Measurements from ENCODE around the gene TSPAN32. TPM values are rescaled to one million over a fixed set of nuclear protein-coding genes. Genes with fewer than 3 reads are reported as not detected.
"Not testable (repeated sequence)": the region's sequence is repeated elsewhere in the genome, so short reads cannot be mapped to it uniquely, and the experiment has no call there.

The TSPAN32 gene
- total RNA-seq, 2 experiments from 2014 or later = 39.7 to 47.0 TPM

- DNase-seq = no peak
- Mint-ChIP-seq H3K36me3 (ENCODE audit: low read depth) (no peaks in the 10 kb centered on the region), H3K27ac (no peak overlapping the region), H3K27me3 (ENCODE audit: low read depth) (peaks cover 35% of the 10 kb centered on the region), H3K4me3 (no peak overlapping the region), H3K9me3 (ENCODE audit: insufficient read depth) (peaks cover 4% of the 10 kb centered on the region), H3K4me1 (ENCODE audit: low read depth) (no peaks in the 10 kb centered on the region)
- ChIA-PET POLR2A (interaction anchor here (1.5 kb wide), 1 partner anchor 9 kb away, joined by 4 read pairs; no protein-coding TSS in a partner anchor), CTCF (interaction anchor here (1.2 kb wide), 1 partner anchor 94 kb away, joined by 3 read pairs; no protein-coding TSS in a partner anchor)
- no peak for ATAC-seq
Measured at GRCh38 chr11:2325719-2326118, 23.9 kb downstream of the TSPAN32 start.

- DNase-seq (no peak), ATAC-seq (no peak)
- ChIA-PET CTCF (no interaction called here), POLR2A (no interaction called here)
- no peak overlapping the region for H3K4me3 Mint-ChIP-seq
- H3K36me3 Mint-ChIP-seq (ENCODE audit: low read depth) = no peaks in the 10 kb centered on the region
- no peaks in the 10 kb centered on the region for H3K4me1 Mint-ChIP-seq (ENCODE audit: low read depth)
- H3K9me3 Mint-ChIP-seq (ENCODE audit: insufficient read depth) = peaks cover 11% of the 10 kb centered on the region
- H3K27me3 Mint-ChIP-seq (ENCODE audit: low read depth) = peaks cover 26% of the 10 kb centered on the region
- no peak overlapping the region for H3K27ac Mint-ChIP-seq
Measured at GRCh38 chr11:2327032-2327431, 25.2 kb downstream of the TSPAN32 start.

GRCh38 chr11:2328021-2328420 lies 26.2 kb downstream of the TSPAN32 start:
- ChIA-PET CTCF (no interaction called here), POLR2A (no interaction called here)
- Mint-ChIP-seq H3K9me3 (ENCODE audit: insufficient read depth) (peaks cover 11% of the 10 kb centered on the region), H3K27ac (no peak overlapping the region), H3K4me3 (no peak overlapping the region), H3K4me1 (ENCODE audit: low read depth) (no peaks in the 10 kb centered on the region), H3K36me3 (ENCODE audit: low read depth) (no peaks in the 10 kb centered on the region), H3K27me3 (ENCODE audit: low read depth) (peaks cover 17% of the 10 kb centered on the region)
- DNase-seq (no peak), ATAC-seq (no peak)

GRCh38 chr11:2328656-2329354 lies 27.0 kb downstream of the TSPAN32 start:
- Mint-ChIP-seq H3K36me3 (ENCODE audit: low read depth) (no peaks in the 10 kb centered on the region), H3K4me1 (ENCODE audit: low read depth) (no peaks in the 10 kb centered on the region), H3K27me3 (ENCODE audit: low read depth) (peaks cover 9% of the 10 kb centered on the region), H3K27ac (no peak overlapping the region), H3K9me3 (ENCODE audit: insufficient read depth) (peaks cover 11% of the 10 kb centered on the region), H3K4me3 (no peak overlapping the region)
- POLR2A ChIA-PET = no interaction called here
- ATAC-seq (no peak), DNase-seq (no peak)
- CTCF ChIA-PET = interaction anchor here (1.6 to 2.2 kb wide), 2 partner anchors 23 to 25 kb away, joined by 3 to 9 read pairs; no protein-coding TSS in a partner anchor

- ChIA-PET CTCF (interaction anchor here (1.6 to 2.2 kb wide), 2 partner anchors 24 to 26 kb away, joined by 3 to 9 read pairs; no protein-coding TSS in a partner anchor), POLR2A (no interaction called here)
- Mint-ChIP-seq H3K4me1 (ENCODE audit: low read depth) (no peaks in the 10 kb centered on the region), H3K4me3 (no peak overlapping the region), H3K27me3 (ENCODE audit: low read depth) (peaks cover 7% of the 10 kb centered on the region), H3K27ac (no peak overlapping the region), H3K9me3 (ENCODE audit: insufficient read depth) (peaks cover 11% of the 10 kb centered on the region), H3K36me3 (ENCODE audit: low read depth) (no peaks in the 10 kb centered on the region)
- DNase-seq (no peak), ATAC-seq (no peak)
Measured at GRCh38 chr11:2329551-2329950, 27.7 kb downstream of the TSPAN32 start.

- Mint-ChIP-seq H3K4me3 (no peak overlapping the region), H3K9me3 (ENCODE audit: insufficient read depth) (peaks cover 11% of the 10 kb centered on the region), H3K27ac (no peak overlapping the region), H3K4me1 (ENCODE audit: low read depth) (no peaks in the 10 kb centered on the region), H3K36me3 (ENCODE audit: low read depth) (no peaks in the 10 kb centered on the region), H3K27me3 (ENCODE audit: low read depth) (peaks cover 6% of the 10 kb centered on the region)
- DNase-seq (no peak), ATAC-seq (no peak)
- ChIA-PET CTCF (interaction anchor here (2.2 kb wide), 1 partner anchor 25 kb away, joined by 9 read pairs; no protein-coding TSS in a partner anchor), POLR2A (no interaction called here)
Measured at GRCh38 chr11:2330696-2331095, 28.9 kb downstream of the TSPAN32 start.

- Mint-ChIP-seq H3K36me3 (ENCODE audit: low read depth) (no peaks in the 10 kb centered on the region), H3K27me3 (ENCODE audit: low read depth) (peaks cover 3% of the 10 kb centered on the region), H3K27ac (no peak overlapping the region), H3K4me3 (no peak overlapping the region), H3K4me1 (ENCODE audit: low read depth) (no peaks in the 10 kb centered on the region), H3K9me3 (ENCODE audit: insufficient read depth) (peaks cover 11% of the 10 kb centered on the region)
- ChIA-PET POLR2A (no interaction called here), CTCF (no interaction called here)
- ATAC-seq (no peak), DNase-seq (no peak)
Measured at GRCh38 chr11:2331404-2331803, 29.6 kb downstream of the TSPAN32 start.

GRCh38 chr11:2332569-2332968 lies 30.8 kb downstream of the TSPAN32 start:
- H3K27me3 Mint-ChIP-seq (ENCODE audit: low read depth); H3K27ac Mint-ChIP-seq; ATAC-seq; POLR2A ChIA-PET; H3K36me3 Mint-ChIP-seq (ENCODE audit: low read depth); CTCF ChIA-PET; DNase-seq; H3K4me3 Mint-ChIP-seq; H3K4me1 Mint-ChIP-seq (ENCODE audit: low read depth): not testable (repeated sequence)
- peaks cover 11% of the 10 kb centered on the region for H3K9me3 Mint-ChIP-seq (ENCODE audit: insufficient read depth)

- Mint-ChIP-seq H3K27me3 (ENCODE audit: low read depth) (peaks cover 13% of the 10 kb centered on the region), H3K9me3 (ENCODE audit: insufficient read depth) (peaks cover 11% of the 10 kb centered on the region)
- ATAC-seq; H3K4me1 Mint-ChIP-seq (ENCODE audit: low read depth); POLR2A ChIA-PET; H3K36me3 Mint-ChIP-seq (ENCODE audit: low read depth); DNase-seq; CTCF ChIA-PET; H3K4me3 Mint-ChIP-seq; H3K27ac Mint-ChIP-seq: not testable (repeated sequence)
Measured at GRCh38 chr11:2333486-2334205, 31.8 kb downstream of the TSPAN32 start.

- Mint-ChIP-seq H3K9me3 (ENCODE audit: insufficient read depth) (peaks cover 11% of the 10 kb centered on the region), H3K27me3 (ENCODE audit: low read depth) (peaks cover 15% of the 10 kb centered on the region)
- H3K36me3 Mint-ChIP-seq (ENCODE audit: low read depth); ATAC-seq; H3K4me3 Mint-ChIP-seq; POLR2A ChIA-PET; DNase-seq; H3K27ac Mint-ChIP-seq; CTCF ChIA-PET; H3K4me1 Mint-ChIP-seq (ENCODE audit: low read depth): not testable (repeated sequence)
Measured at GRCh38 chr11:2335286-2335685, 33.5 kb downstream of the TSPAN32 start.

GRCh38 chr11:2338760-2339159 lies 36.9 kb downstream of the TSPAN32 start:
- H3K36me3 Mint-ChIP-seq (ENCODE audit: low read depth); ATAC-seq; H3K27ac Mint-ChIP-seq; H3K9me3 Mint-ChIP-seq (ENCODE audit: insufficient read depth); H3K4me1 Mint-ChIP-seq (ENCODE audit: low read depth); POLR2A ChIA-PET; H3K4me3 Mint-ChIP-seq; CTCF ChIA-PET; DNase-seq: not testable (repeated sequence)
- peaks cover 18% of the 10 kb centered on the region for H3K27me3 Mint-ChIP-seq (ENCODE audit: low read depth)

- no peaks in the 10 kb centered on the region for H3K36me3 Mint-ChIP-seq (ENCODE audit: low read depth)
- ChIA-PET CTCF (interaction anchor here (1.4 kb wide), 1 partner anchor 78 kb away, joined by 4 read pairs; no protein-coding TSS in a partner anchor), POLR2A (interaction anchor here (1.2 kb wide), 1 partner anchor 36 kb away, joined by 3 read pairs; no protein-coding TSS in a partner anchor)
- ATAC-seq (no peak), DNase-seq (no peak)
- no peaks in the 10 kb centered on the region for H3K4me1 Mint-ChIP-seq (ENCODE audit: low read depth)
- no peak overlapping the region for H3K4me3 Mint-ChIP-seq
- H3K27ac Mint-ChIP-seq = no peak overlapping the region
- peaks cover 15% of the 10 kb centered on the region for H3K27me3 Mint-ChIP-seq (ENCODE audit: low read depth)
- H3K9me3 Mint-ChIP-seq (ENCODE audit: insufficient read depth) = no peaks in the 10 kb centered on the region
Measured at GRCh38 chr11:2342557-2342956, 40.7 kb downstream of the TSPAN32 start.

Measured in activated CD8-positive, alpha-beta T cell treated with anti-CD3 and anti-CD28 coated beads, Interleukin-2, amount 10 ng/mL, durations not matched to agents 7 days and 5 days (primary cell).